Mammary microvascular endothelial cell (primary cell): ENCODE data around the gene GFPT2. TPM values are rescaled to one million over a fixed set of nuclear protein-coding genes. Genes with fewer than 3 reads are reported as not detected.

ENCODE experiments used
- total RNA-seq: library from RNA; depleted of rRNA; stranded (reverse); fragments of >200 nt; gene quantifications from 2 replicates; pipeline ENCODE4 v1.2.3, GENCODE V29; 2015

Gene GFPT2
- total RNA-seq, result 6.9 and 7.6 TPM in 2 replicates

DNA sequence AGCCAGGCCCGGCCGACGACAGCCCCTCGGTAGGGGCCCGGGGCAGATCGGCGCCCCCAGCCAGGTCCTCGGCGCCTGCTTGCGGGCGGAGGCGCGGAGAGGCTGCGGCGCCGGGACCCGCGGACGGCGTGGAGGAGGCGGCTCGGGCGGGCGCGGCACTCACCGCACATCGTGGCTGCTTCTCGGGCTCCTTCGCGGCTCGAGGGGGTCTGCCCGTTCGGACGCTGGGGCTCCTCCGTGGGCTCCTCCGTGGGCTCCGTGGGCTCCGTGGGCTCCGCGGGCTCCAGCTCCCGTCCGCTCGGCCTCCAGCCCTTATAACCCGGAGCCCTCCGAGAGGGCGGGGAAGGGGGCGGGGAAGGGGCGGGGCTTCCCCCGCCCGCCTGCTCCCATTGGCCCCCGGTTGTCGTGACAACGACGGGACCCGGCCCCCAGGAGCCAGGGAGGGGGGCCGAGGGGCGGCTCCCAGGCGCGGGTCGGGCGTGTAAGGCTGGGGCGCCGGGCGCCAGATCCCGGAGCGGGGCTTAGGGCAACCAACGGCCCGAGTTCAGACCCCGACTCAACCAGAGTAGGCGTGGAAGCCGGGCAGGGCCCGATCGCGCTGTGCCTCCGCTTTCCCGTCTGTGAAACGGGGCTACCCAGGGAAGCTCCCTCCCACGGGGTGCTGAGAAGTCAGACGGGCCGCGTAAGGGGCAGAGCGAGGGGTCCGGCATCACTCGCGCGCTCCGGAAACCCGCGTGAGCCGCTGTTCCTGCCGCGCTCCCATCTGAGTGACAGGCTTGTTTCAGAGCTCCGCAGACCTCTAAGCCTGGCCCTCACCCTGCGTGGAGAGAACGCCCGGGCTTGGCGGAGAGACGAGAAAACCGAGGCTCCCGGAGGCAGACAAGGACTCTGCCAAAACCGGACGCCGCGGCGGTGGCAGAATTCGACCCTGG lies at the start of gene GFPT2:
Gene GFPT2, minus strand, starts transcription at position 289 of the 932 bp plus-strand sequence. Its CDS starts 119 bp downstream, at position 170.

DNA sequence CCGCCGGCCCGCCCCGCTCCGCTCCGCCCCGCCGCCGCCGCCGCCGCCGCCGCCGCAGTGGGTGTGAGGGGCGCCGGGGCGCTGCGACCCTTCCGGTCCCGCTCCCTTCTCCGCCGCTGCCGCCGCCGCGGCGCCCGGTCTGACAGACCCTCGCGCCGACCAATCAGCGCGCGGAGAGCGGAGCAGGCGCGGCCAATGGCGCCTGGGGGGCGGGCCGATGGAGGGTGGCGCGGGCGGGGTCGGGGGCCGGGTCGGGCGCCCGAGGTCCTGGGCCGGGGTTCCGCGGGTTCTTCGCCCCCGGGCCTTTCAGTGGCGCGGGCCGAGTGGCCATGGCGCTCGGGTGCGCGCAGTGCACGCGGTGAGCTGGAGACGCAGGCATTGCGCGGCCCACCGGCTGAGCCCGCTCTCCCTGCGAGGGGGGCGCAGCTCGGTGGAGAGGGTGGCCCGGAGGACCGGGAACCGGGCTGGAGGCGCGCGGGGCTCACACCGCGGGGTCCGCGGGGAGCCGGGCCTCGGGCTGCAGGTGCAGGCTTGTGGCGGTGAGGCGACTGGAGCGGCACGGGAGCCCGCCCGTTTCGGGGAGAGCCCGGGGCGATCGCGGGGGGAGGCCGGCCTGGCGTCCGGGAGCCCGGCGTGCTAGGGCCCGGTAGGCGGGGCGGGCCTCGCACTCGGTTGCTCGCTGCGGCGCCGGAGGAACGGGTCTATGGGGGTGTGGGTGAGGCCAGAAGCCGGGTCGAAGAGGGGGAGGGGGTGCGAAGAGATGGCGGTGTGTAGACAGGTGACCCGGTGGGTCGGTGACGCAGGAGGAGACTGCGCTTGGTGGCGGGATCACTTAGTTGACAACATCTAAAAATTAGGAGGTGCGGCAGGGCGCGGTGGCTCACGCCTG lies 60.9 kb downstream of the GFPT2 start, which contains the start of gene MAPK9:
Gene MAPK9, minus strand, starts transcription at position 141 of the 889 bp plus-strand sequence. CDS start 11,522 bp downstream, outside the sequence.

Other genes with a start within 250 kb of the GFPT2 start
- not detected in 2 replicates for gene RASGEF1C, start 144.1 kb downstream of the GFPT2 start, total RNA-seq
- 19.8 and 22.4 TPM in 2 replicates for gene MAPK9, start 61.3 kb downstream of the GFPT2 start, total RNA-seq
- 10.7 and 12.0 TPM in 2 replicates for gene CNOT6, start 141.0 kb upstream of the GFPT2 start, total RNA-seq
- not detected in 2 replicates for gene SCGB3A1, start 238.2 kb upstream of the GFPT2 start, total RNA-seq